ENCODE results near the gene GATD1.
A peak's percentile ranks its signal among the peaks of the same experiment; 100 is the strongest.

The GATD1 gene

DNA sequence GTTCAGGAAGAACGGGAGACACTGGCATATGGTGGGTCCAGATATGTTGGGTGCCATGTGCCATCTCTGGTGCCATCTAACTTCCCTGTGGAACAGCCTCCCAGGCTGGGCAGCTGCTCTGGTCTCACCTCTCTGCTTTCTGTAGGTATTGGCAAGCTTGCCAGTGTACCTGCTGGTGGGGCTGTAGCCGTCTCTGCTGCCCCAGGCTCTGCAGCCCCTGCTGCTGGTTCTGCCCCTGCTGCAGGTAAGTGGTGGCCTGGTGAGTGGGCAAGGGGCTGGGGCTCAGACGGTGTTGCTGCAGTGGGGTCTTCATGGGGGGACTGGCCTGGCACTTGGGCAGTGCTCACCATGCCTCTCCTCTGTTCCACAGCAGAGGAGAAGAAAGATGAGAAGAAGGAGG, 35.1 kb upstream of the GATD1 start:
- DNase-seq (ENCODE audit: low read depth), result no peak

DNA sequence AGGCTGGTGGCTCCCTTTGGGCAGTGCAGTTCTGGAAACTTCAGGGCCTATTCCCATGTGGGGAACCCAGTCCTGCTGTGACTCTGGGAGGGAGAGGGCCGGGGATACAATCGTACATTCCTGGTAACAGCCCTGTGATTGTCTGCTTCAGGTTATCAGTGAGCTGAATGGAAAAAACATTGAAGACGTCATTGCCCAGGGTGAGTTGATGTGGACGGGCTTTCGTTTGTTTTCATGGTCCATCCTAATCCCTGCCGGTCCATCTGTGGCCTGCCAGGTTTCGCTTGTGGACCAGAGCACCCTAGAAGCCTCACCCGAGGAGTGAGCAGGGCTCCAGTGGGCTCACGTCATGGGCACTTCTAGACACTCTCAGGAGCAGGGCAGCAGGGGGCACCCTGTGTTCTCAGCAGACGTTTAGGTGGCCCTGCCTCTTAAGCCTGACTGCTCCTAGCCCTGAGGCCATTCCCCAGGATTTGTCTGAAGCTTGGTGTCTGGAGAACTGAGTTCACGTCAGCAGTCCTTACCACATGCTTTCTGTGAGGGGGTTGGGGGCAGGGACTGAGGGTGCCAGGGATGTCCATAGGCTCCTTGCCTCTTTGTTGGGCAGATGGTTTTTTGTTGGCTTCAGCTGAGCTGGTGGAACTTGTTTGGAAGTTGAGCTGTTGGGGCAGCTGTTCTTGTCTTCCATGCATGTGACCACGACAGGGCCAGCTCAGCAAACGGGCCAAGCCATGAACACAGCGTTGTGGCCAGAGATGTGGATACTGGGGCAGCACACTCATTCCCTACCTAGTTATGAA, 34.4 kb upstream of the GATD1 start:
- DNase-seq (ENCODE audit: low read depth), result no peak

DNA sequence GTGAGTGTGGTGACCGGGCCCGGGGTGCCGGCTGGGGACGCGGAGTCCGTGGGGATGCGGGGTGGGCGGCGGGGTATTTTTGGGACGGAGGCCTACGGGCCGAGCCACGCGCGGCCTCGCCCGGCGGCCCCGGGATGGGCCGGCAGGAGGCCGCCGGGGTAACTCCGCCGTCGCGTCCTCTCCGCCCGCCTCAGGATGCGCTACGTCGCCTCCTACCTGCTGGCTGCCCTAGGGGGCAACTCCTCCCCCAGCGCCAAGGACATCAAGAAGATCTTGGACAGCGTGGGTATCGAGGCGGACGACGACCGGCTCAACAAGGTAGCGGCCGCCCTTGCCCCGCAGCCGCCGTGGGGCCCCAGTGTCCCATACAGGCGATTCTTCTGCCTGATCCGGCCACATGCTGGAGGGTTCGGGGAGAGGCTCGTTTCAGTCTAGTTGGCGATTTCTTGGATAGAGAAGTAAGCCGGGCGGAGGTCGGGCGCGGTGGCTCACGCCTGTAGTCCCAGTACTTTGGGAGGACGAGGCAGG, 32.8 kb upstream of the GATD1 start:
- DNase-seq (ENCODE audit: low read depth), result no peak

DNA sequence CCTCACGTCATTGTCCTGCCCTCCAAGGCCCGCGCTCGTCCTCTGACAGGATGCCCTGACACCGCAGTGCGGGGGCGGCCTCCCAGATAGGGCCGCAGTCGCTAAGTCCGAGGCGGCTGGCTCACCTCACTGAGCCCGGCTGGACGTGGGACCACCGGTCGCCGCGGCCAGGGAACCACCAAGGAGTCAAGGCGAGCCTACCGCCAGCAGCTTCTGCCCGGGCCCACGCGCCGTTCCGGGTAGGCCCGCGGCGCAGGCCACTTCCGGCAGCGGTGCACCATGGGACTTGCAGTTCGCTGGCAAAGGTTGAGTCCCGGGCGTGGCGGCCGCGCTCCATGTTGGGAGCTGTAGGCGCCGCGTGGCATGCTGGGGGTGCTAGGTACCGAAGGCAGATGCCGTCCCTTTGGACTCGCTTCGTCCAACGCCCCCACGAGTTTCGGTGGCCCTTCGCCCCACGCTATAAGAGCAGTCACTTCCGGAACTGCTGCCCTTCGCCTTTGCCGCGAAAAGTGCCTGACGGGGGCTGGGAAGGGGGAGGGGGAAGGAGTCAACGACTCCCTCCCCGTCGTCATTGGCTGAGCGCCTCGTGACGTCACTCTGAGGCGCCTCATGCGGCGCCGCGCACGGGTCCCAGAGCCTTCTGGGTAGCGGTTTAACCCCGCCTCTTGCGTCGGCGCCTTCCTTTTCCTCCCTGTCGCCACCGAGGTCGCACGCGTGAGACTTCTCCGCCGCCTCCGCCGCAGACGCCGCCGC, 32.2 kb upstream of the GATD1 start, which contains the start of gene RPLP2:
RPLP2 (plus strand) TSS at position 681 of the 753 bp plus-strand sequence. CDS start 268 bp downstream, outside the sequence.
- DNase-seq (ENCODE audit: low read depth), result peak; percentile 97

DNA sequence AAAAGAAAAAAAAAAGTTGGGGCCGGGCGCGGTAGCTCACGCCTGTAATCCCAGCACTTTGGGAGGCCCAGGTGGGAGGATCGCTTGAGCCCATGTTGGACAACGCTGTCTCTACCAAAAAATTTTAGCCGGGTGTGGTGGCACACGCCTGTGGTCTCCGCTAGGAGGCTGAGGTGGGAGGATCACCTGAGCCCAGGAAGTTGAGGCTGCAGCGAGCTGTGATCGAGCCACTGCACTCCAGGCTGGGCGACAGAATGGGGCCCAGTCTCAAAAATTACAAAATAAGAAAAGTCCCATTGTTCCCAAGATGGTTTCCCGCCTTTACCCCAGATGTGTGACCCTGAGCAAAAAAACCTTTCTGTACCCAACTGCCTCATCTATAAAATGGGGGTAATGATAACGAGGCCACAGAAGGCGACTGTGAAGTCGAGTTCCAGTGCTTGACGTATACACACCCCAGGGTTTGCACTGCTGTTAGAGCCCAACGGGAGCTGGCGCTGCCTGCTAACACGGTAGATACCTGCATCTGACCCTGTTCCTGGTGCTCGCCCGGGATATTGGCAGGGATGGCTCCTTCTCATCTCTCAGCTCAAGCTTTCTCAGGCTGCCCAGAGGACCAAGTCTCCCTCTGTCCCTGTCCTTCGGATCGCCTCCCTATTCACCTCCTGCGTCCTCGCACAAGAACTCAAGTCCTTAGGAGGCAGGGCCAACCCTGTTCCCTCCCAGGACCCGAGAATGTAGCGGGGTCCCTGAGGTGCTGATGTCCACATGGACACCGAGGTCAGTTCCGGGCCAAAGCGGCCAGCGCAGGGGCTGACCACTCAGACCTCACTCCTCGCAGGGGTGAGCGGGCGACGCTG, 31.4 kb upstream of the GATD1 start:
- no peak for DNase-seq (ENCODE audit: low read depth)

DNA sequence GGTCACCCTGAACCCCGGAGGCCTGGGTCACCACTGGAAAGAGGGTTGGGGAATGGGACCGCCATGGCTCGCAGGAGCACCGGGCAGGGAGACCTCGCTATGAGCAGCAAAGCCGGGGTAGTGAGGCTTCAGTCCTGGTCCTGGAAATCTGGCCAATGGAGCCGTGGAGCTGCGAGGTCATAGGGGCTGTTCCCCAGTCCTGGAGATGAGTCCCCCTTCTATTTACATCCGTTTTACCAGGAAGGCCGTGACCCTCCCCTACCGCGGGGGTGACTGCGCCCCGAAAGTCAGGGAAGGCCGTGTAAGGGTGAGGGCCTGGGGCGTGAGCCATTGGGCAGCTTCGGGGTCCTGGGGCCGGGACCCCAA, 27.3 kb upstream of the GATD1 start:
- DNase-seq (ENCODE audit: low read depth), result no peak

DNA sequence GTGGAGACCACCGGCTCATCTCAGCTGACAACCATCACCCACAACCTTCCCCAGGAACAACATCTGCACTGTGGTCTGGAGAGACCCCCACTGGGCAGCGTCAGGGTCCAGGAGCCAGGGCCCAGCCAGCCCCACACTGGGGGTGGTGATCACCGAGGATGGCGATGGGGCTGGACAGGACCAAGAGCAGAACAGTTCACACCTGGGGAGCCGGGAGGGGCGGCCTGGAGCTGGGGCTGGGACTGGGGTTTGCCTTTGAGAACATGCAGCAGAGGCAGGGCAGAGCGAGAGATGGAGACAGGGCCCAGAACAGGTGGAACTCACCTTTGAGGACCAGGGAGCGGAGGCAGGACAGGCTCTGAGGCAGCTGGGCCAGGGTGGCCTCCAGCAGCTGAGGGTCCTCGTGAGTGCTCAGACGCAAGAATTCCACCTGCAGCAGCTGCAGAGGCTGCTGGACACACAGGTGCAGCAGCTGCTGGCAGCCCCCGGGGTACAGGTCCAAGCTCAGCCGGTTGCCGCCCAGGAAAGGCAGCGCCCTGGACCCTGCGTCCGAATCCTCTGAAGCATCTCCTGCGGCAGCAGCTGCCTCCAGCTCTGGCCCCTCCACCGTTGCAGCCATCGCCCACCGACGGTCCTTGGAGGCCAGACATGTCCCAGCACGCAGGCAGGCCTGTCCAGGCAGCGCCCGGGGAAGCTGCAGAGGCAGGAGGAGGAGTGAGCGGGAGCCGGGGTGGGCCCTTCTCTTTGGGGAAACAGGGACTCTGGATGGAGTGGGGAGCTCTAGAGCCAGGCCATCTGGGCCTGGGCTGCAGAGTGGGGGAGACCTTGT, 26.7 kb upstream of the GATD1 start:
- no peak for DNase-seq (ENCODE audit: low read depth)

DNA sequence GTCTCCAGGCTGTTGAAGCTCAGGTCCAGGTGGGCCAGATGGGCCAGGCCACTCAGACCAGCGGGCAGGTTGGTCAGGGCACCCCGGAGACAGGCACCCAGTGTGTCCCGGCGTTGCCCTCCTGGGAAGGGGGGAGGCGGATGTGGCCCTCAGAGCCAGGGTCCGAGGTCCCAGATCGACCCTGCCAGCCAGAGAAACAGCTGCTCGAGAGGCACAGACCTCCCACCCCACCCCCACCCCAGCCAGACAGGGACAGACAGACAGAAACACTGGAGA, 26.1 kb upstream of the GATD1 start:
- DNase-seq (ENCODE audit: low read depth), result no peak

DNA sequence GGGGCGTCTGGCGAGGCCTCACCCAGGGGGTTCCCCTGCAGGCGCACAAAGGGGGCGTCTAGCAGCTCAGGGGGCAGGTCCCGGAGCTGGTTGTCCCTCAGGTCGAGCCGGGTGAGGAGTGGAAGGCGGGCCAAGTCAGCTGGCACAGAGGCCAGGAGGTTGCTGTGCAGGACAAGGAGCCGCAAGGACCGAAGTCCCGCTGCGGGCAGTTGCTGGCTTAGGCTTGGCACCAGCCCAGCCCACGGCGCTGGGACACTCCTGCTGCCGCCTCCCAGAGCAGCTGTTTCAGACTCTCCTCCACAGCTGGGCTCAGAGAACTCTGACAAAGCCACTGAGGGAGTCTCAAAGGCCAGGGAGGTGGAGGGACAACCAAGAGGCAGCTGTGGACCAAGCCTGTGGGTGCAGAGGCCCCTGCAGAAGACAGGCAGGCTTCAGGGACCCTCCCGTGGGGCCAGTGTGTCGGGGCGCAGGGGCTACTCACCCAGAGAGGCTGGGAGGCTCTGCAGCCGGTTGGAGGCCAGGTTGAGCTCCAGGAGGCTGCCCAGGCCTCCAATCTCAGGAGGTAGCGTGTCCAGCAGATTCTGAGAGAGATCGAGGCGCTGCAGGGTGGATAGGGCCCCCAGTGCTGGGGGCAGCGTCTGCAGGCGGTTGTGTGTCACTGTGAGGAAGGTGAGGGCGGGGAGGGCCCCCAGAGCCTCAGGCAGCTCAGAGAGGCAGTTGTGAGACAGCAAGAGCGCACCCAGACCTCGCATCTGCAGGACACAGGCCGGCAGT, 25.6 kb upstream of the GATD1 start:
- DNase-seq (ENCODE audit: low read depth), result no peak

DNA sequence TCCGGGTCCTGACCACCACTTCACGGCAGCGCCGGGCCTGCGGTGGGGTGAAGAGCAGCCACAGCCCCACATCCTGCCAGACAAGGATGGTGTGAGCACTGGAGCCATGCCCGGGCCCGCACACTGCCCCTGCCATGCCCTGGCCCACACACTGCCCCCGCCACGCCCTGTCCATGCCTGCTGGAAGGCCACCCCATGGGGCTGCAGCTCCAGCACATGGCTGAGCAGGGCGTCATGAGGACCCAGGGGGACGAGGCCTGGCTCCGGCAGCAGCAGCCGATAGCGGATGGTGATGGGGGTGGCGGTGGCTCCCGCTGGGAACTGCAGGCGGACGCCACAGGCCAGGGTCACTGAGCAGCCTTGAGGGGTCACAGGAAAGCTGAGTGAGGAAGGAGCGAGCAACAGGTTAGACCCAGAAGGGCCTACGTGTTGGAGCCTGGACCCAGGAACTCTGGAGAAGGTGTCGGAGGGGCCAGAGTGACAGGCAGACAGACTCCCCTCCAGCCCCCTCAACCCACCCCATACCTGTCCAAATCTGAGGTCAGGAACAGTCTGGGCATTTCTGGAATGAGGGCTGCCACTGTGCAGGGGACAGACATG, 24.8 kb upstream of the GATD1 start:
- DNase-seq (ENCODE audit: low read depth), result no peak

DNA sequence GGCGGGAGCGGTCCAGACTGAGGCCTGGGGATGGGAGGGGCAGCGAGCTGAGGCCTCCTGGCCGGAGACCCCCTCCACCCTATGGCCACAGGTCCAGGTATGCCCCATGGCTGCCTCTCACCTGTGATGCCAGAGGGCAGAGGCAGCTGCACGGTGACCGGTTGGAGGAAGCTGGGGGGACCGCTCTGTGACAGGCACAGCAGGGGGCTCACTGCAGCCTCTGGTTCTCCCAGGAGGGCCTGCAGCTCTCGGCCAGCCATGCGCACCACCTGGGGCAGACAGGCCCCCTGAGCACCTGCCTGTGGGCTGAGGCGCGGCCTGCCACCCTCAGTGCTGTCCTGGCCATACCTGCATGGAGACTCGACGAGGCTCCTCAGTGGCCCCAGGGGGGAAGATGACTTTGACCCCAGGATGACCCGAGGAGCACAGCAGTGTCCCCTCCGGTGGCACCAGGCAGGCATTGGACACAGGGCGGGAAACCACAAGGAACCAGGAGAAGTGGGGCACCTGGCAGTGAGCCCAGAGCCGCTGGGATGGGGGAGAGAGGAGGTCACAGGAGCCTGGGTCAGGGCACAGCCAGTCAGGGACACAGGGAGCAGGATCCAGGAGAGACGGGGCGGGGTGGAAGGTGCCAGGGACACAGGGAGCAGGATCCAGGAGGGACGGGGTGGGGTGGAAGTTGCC, 24.0 kb upstream of the GATD1 start:
- DNase-seq (ENCODE audit: low read depth), result no peak

DNA sequence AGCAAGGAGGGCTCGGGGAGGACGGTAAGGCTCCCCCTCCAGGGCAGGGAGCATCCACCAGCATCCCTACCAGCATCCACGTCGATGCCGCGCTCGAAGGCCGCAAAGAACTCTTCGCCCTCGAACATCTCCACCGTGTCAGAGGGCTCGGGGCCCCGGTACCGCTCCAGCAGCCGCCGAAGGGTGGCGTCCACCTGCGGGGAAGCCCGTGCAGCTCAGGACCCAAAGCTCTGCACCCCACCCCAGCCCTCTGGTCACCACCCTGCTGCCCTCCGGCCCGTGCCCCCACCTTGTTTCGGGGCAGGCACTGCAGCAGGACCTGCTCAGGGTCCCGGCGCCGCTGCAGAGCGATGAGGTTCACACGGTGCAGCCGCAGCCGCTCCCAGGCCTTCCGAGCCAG, 23.2 kb upstream of the GATD1 start:
- no peak for DNase-seq (ENCODE audit: low read depth)

DNA sequence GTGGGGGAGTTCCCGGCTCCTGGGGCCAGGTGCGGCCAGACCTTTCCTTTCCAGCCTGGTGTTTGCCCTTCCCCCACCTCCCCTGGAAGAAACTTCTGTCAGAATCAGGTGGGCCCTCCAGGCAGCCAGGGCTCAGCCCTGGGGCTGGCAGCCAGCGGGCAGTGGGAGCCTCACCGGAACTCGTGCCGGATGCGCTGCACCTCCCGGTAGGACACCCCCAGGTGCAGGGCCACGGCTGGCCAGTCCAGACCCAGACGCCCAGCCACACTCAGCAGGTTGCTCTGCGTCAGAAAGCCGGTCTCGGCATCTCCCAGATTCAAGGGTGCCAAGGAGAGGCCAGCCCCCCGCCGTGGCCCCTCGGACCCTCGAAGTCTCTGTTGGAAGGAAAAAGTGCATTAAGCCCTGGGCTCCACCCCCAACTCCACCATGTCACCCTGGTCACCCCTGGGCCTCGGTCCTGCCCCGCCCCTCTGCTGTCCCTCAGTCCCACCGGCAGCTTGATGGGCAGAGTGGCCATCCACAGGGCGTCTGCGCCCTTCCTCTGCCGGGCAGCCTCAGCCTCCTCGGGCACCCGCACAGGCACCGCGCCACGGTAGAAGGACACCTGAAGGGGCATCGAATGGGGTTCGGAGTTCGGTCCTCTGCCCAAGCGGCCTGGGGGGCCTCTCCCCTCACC, 22.5 kb upstream of the GATD1 start:
- DNase-seq (ENCODE audit: low read depth), result no peak

DNA sequence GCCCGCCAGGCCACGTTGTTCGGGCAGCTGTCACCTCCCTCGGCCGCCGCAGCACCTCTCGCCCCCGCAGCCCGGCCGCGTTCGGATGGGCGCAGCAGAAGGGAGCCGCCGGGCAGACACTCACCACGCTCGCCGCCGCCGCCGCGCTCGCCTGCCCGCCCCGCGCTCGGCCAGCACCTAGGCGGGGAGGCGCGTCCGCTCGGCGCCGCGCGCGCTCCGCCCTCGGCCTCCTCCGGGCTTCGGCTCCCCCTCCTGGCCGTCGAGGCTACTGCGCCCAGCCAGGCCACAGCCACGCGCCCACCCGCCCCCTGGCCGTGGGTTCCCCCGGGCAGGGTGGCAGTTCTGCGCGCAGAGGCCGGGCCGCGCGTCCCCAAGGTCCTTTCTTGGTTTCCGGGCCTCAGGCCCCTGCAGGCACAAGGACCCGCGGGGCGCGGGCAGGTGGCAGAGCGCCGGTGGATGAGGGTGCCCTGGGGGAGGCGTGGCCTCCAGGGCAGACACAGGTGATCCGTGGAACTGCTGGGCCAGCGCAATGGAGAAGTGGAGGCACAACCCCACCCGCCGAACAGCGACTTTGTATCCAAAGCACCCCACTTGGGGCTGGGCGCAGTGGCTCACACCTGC, 20.9 kb upstream of the GATD1 start, which contains the start of gene SLC25A22:
SLC25A22 (minus strand) TSS at position 189 of the 621 bp plus-strand sequence. CDS start 3,275 bp downstream, outside the sequence.
- DNase-seq (ENCODE audit: low read depth), result peak; percentile 80

DNA sequence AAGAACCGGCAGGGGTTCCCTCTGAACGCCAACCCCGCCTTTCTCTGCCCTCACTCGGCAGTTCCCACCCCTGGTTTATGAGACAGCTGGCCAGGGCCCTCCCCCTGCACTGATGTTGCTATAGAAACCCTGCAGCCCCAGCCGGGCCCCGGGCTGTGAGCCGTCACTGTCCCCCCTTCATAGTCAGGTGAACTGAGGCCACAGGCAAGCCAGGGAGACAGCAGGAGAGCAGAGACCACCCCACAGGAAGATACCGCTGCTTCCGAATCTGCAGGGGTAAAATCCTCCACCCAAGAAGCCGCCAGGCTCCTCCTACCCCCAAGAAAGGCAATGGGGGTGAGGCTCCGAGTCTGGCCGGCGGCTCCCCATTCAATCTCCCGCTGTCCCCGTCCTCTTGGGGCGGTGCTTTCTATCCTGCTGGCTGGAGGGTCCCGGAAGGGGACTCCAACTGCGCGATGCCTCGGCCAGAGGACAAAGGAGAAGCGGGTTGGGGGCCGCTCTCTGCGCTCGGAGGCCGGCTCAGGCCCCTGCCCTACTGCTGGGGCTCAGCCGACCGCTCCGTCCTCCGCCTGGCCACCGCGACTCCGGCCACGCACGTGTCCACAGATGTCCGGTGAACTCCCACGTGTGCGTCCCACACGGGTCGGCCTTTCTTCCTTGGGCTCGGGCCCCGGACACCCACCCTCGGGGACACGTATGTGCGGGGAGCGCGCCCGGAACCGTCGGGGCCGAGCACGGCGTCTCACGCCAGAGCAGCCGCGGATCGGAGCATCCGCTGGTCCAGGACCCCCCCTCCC, 20.2 kb upstream of the GATD1 start:
- DNase-seq (ENCODE audit: low read depth), result peak; percentile 70

DNA sequence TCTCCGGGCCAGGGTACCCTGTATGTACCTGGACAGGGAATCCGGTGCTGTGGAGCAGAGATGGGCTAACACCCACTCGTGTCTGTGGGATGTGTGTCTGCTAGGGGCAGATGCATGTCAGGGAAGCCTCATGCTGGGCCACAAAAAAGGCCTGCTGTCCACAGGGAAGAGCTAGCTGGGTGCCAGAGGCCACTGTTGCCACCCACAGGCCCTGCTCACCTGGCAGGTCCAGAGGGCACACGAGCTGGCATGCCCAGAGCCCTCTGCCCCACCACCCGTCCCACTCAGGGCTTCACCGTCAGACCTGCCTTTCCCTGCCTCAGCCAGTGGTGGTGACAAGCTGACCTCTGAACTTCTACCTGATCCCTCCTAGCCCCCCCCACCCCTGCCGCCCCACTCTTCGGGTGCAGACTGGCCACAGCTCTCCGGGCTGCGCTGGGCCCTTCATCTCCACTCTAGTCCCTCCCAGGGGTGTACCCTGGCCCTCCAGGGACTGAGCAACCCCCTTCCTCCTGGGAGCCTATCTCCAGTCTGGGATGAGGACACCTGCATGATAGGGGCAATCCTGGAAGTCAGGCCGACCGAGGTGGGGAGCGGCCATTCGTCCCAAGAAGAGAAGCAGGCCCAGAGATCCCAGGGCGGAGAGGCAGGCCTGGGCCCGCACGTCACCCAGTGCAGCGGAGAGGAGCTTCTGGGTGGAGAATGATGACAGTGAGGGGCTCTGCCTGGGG, 19.4 kb upstream of the GATD1 start:
- DNase-seq (ENCODE audit: low read depth), result no peak
